H1 (cell line): Measurements from ENCODE around the gene UTS2R. TPM values are rescaled to one million over a fixed set of nuclear protein-coding genes. Genes with fewer than 3 reads are reported as not detected.

Experiments
- CTCF ChIA-PET: fragments of 300-600 bp; sonication (Branson Sonifier 250); formaldehyde crosslinking; loops from one replicate; lab custom pipeline; 2021; ENCODE audit not compliant: partially characterized antibody; lab: Charles Lee
- POLR2A ChIA-PET: fragments of 300-600 bp; sonication (Branson Sonifier 250); formaldehyde crosslinking; loops from one replicate; lab custom pipeline; 2021; ENCODE audit warnings: inconsistent platforms; ENCODE audit not compliant: partially characterized antibody; lab: Charles Lee
- DNase-seq, 2 experiments: peaks; one replicate each; pipeline versions ENCODE4 v3.0.0 to v3.0.0-alpha.2; 2010 to 2022; ENCODE audit warnings: low spot score in 2 of 2, low read depth in 1 of 2, mixed read lengths in 1 of 2
- FAIRE-seq: peaks from 2 replicates; lab custom pipeline; 2011; peaks lifted over from hg19 to GRCh38; lab: Jason Lieb, UNC
- H2AFZ ChIP-seq: 2 replicates; pipeline ENCODE4 v1.8.1; 2012; ENCODE audit warnings: low read length, inconsistent platforms
- H2AK5ac ChIP-seq: 2 replicates; pipeline ENCODE4 v1.6.1; 2013; ENCODE audit warnings: low read depth, low read length
- H2BK120ac ChIP-seq: replicated peaks from 2 replicates; pipeline ENCODE3; 2013; ENCODE audit warnings: low read depth, low read length, inconsistent platforms
- H2BK12ac ChIP-seq: 2 replicates; pipeline ENCODE4 v1.6.1; 2013; ENCODE audit warnings: low read depth, low read length
- H2BK15ac ChIP-seq: 2 replicates; pipeline ENCODE4 v1.6.1; 2013; ENCODE audit warnings: low read length
- H2BK20ac ChIP-seq: 2 replicates; pipeline ENCODE4 v1.6.1; 2013; ENCODE audit warnings: low read length
- H2BK5ac ChIP-seq: 2 replicates; pipeline ENCODE4 v1.6.1; 2013; ENCODE audit warnings: low read depth, low read length
- H3K14ac ChIP-seq: 2 replicates; pipeline ENCODE4 v1.6.1; 2013; ENCODE audit warnings: inconsistent platforms; ENCODE audit not compliant: insufficient read length
- H3K18ac ChIP-seq: 2 replicates; pipeline ENCODE4 v1.6.1; 2013; ENCODE audit warnings: low read length; ENCODE audit errors: extremely low read depth
- H3K23ac ChIP-seq: 2 replicates; pipeline ENCODE4 v1.6.1; 2013; ENCODE audit warnings: inconsistent platforms; ENCODE audit not compliant: insufficient read length
- H3K23me2 ChIP-seq: 2 replicates; pipeline ENCODE4 v1.6.1; 2013; ENCODE audit warnings: low read depth, low read length
- H3K27ac ChIP-seq: 2 replicates; pipeline ENCODE4 v1.6.1; 2011; ENCODE audit warnings: low read depth, low read length, inconsistent platforms
- H3K27me3 ChIP-seq, 4 experiments: replicated peaks in 1 of 4; 1 replicate in 1 of 4; 2 replicates in 3 of 4; pipeline versions ENCODE4 v1.6.1 to v1.8.1; 2011 to 2013; ENCODE audit warnings: low read length in 3 of 4, mild to moderate bottlenecking in 3 of 4, inconsistent platforms in 2 of 4, mixed read lengths in 2 of 4, moderate library complexity in 1 of 4; ENCODE audit not compliant: control insufficient read depth in 3 of 4, insufficient read depth in 3 of 4; ENCODE audit errors: extremely low read depth in 1 of 4
- H3K36me3 ChIP-seq, 4 experiments: 2 replicates each; pipeline versions ENCODE4 v1.6.1 to v1.8.1; 2011 to 2013; ENCODE audit warnings: mild to moderate bottlenecking in 4 of 4, low read length in 3 of 4, moderate library complexity in 2 of 4, control low read depth in 1 of 4, inconsistent platforms in 1 of 4; ENCODE audit not compliant: insufficient read depth in 4 of 4, control insufficient read depth in 2 of 4
- H3K4ac ChIP-seq: replicated peaks from 2 replicates; pipeline ENCODE3; 2013; ENCODE audit warnings: low read length, low read depth, mixed read lengths, inconsistent platforms; ENCODE audit not compliant: insufficient read length
- H3K4me1 ChIP-seq, 4 experiments: replicated peaks in 1 of 4; 1 replicate in 1 of 4; 2 replicates in 3 of 4; pipeline versions ENCODE4 v1.6.1 to v1.8.1; 2011 to 2013; ENCODE audit warnings: low read length in 3 of 4, inconsistent platforms in 2 of 4, mixed read lengths in 1 of 4; ENCODE audit not compliant: insufficient read depth in 4 of 4, control insufficient read depth in 3 of 4
- H3K4me2 ChIP-seq, 2 experiments: 2 replicates each; pipeline versions ENCODE4 v1.6.1 to v1.8.1; 2011 to 2013; ENCODE audit warnings: low read depth in 2 of 2, low read length in 2 of 2, control low read depth in 1 of 2, inconsistent platforms in 1 of 2, mild to moderate bottlenecking in 1 of 2; ENCODE audit not compliant: insufficient read depth in 1 of 2
- H3K4me3 ChIP-seq, 4 experiments: fragments of 200-600, 300-600 bp in 1 of 4; sonication (generic), shearing (Covaris generic), sonication (Bioruptor Twin) in 1 of 4; 2 replicates each; pipeline versions ENCODE4 v1.5.1 to v1.8.1; 2011 to 2016; ENCODE audit warnings: low read length in 4 of 4, low read depth in 3 of 4, control low read depth in 2 of 4, inconsistent platforms in 2 of 4, mild to moderate bottlenecking in 2 of 4, mixed read lengths in 1 of 4, moderate library complexity in 1 of 4; ENCODE audit not compliant: insufficient read depth in 2 of 4; ENCODE audit errors: extremely low read depth in 1 of 4
- H3K56ac ChIP-seq: replicated peaks from 2 replicates; pipeline ENCODE3; 2013; ENCODE audit warnings: low read depth, mild to moderate bottlenecking, mixed read lengths, low read length, inconsistent platforms; ENCODE audit not compliant: insufficient read length
- H3K79me1 ChIP-seq: 2 replicates; pipeline ENCODE4 v1.6.1; 2013; ENCODE audit warnings: low read depth, low read length, control low read depth
- H3K79me2 ChIP-seq, 2 experiments: 2 replicates each; pipeline versions ENCODE4 v1.6.1 to v1.8.1; 2012 to 2013; ENCODE audit warnings: low read length in 2 of 2, mild to moderate bottlenecking in 2 of 2, inconsistent platforms in 1 of 2; ENCODE audit not compliant: insufficient read depth in 2 of 2, control insufficient read depth in 1 of 2
- H3K9ac ChIP-seq, 4 experiments: replicated peaks in 1 of 4; 1 replicate in 1 of 4; 2 replicates in 3 of 4; pipeline versions ENCODE4 v1.6.1 to v1.8.1; 2011 to 2013; ENCODE audit warnings: low read depth in 3 of 4, low read length in 3 of 4, control low read depth in 2 of 4, mild to moderate bottlenecking in 2 of 4, moderate library complexity in 2 of 4, inconsistent platforms in 1 of 4; ENCODE audit errors: extremely low read depth in 1 of 4
- H3K9me3 ChIP-seq, 2 experiments: 2 replicates each; pipeline versions ENCODE4 v1.6.1 to v1.8.1; 2012 to 2013; ENCODE audit warnings: mild to moderate bottlenecking in 2 of 2, moderate library complexity in 2 of 2, control low read depth in 1 of 2, inconsistent platforms in 1 of 2, low read depth in 1 of 2, low read length in 1 of 2, mixed read lengths in 1 of 2; ENCODE audit not compliant: insufficient read depth in 2 of 2
- H4K20me1 ChIP-seq, 2 experiments: replicated peaks in 1 of 2; 2 replicates each; pipeline versions ENCODE3 to v1.8.1; 2011 to 2013; ENCODE audit warnings: inconsistent platforms in 2 of 2, low read length in 2 of 2, mild to moderate bottlenecking in 1 of 2; ENCODE audit not compliant: insufficient read depth in 2 of 2, control insufficient read depth in 1 of 2
- H4K5ac ChIP-seq: 2 replicates; pipeline ENCODE4 v1.6.1; 2013; ENCODE audit warnings: low read length, low read depth, mixed read lengths, inconsistent platforms; ENCODE audit not compliant: insufficient read length
- H4K8ac ChIP-seq: 2 replicates; pipeline ENCODE4 v1.8.0; 2013; ENCODE audit warnings: mild to moderate bottlenecking, moderate library complexity, low read length, inconsistent platforms; ENCODE audit not compliant: insufficient read depth; ENCODE audit errors: extremely low read depth
- H4K91ac ChIP-seq: replicated peaks from 2 replicates; pipeline ENCODE3; 2013; ENCODE audit warnings: low read length, mixed read lengths, inconsistent platforms; ENCODE audit not compliant: insufficient read length
- BRCA1 ChIP-seq: IDR thresholded peaks from 2 replicates; pipeline ENCODE4 v1.6.1; 2012; ENCODE audit warnings: low read depth, low read length, improper control_type of control experiment
- CHD2 ChIP-seq: IDR thresholded peaks from 2 replicates; pipeline ENCODE4 v1.6.1; 2012; ENCODE audit warnings: low read length, improper control_type of control experiment
- CTBP2 ChIP-seq: IDR thresholded peaks from 2 replicates; pipeline ENCODE4 v1.7.0; 2011; ENCODE audit warnings: borderline replicate concordance, mild to moderate bottlenecking, moderate library complexity, mixed read lengths, low read length; ENCODE audit not compliant: insufficient read depth, insufficient read length
- JUN ChIP-seq: IDR thresholded peaks from 2 replicates; pipeline ENCODE4 v1.6.1; 2011; ENCODE audit warnings: low read depth, mild to moderate bottlenecking, improper control_type of control experiment, low read length
- KDM1A ChIP-seq: fragments of 200-600, 300-600 bp; sonication (generic); IDR thresholded peaks from 2 replicates; pipeline ENCODE4 v1.7.1; 2016; ENCODE audit warnings: mild to moderate bottlenecking, low read length, borderline replicate concordance
- MAFK ChIP-seq: IDR thresholded peaks from 2 replicates; pipeline ENCODE4 v1.6.1; 2012; ENCODE audit warnings: low read depth, mild to moderate bottlenecking, improper control_type of control experiment, low read length
- POU5F1 ChIP-seq: IDR thresholded peaks from 2 replicates; pipeline ENCODE4 v1.6.1; 2011; ENCODE audit warnings: low read depth, mild to moderate bottlenecking, low read length, moderate library complexity
- RXRA ChIP-seq: IDR thresholded peaks from 2 replicates; pipeline ENCODE4 v1.6.1; 2011; ENCODE audit warnings: low read depth, mild to moderate bottlenecking, low read length, moderate library complexity; ENCODE audit not compliant: insufficient read depth
- SAP30 ChIP-seq: fragments of 300-600 bp; sonication (generic); IDR thresholded peaks from 2 replicates; pipeline ENCODE4 v1.7.1; 2012; ENCODE audit warnings: low read length, moderate library complexity, mild to moderate bottlenecking, inconsistent platforms; ENCODE audit not compliant: insufficient read depth, insufficient replicate concordance
- SIX5 ChIP-seq: IDR thresholded peaks from 2 replicates; pipeline ENCODE4 v1.6.1; 2011; ENCODE audit warnings: mild to moderate bottlenecking, low read depth, low read length
- SP4 ChIP-seq: IDR thresholded peaks from 2 replicates; pipeline ENCODE4 v1.6.1; 2012; ENCODE audit warnings: low read length, inconsistent platforms
- USF2 ChIP-seq: IDR thresholded peaks from 2 replicates; pipeline ENCODE4 v1.6.1; 2011; ENCODE audit warnings: low read length, improper control_type of control experiment
- WGBS, 2 experiments: shearing (Covaris generic) in 1 of 2; methylation state at CpG; one replicate each; pipeline versions ENCODE4 v1.1.6 to v1.1.7; 2013 to 2015; ENCODE audit warnings: low lambda C conversion rate in 2 of 2, mixed read lengths in 2 of 2, inconsistent platforms in 1 of 2, low coverage in 1 of 2, missing lambda C conversion rate in 1 of 2; ENCODE audit not compliant: insufficient replicate concordance in 2 of 2, insufficient coverage in 1 of 2, insufficient read length in 1 of 2; ENCODE audit errors: extremely low coverage in 1 of 2, missing lambda C conversion rate in 1 of 2; 5-methylcytosine and 5-hydroxymethylcytosine counted together
- polyA plus RNA-seq, 7 experiments: library from polyadenylated mRNA; depleted of rRNA in 3 of 7; stranded (reverse) in 5 of 7; unstranded in 2 of 7; fragments of >200 nt in 5 of 7; fragments of 200-250 nt in 2 of 7; gene quantifications; 1 replicate in 5 of 7; 2 replicates in 1 of 7; 4 replicates in 1 of 7; pipeline versions ENCODE4 v1.2.1 to v1.2.3, GENCODE V29; 2011 to 2013; ENCODE audit warnings: missing spikeins in 2 of 7, mixed read lengths in 2 of 7
- total RNA-seq: library from RNA; stranded (reverse); fragmentation: NEBNext Ultra II Directional; extraction: Animal tissue kit (Norgen Biotek cat#: 25700); gene quantifications from 2 replicates; pipeline ENCODE4 v1.2.1, GENCODE V29; 2021

The UTS2R gene
- total and polyA plus RNA-seq, 2 of the 8 experiments (the other 6 are each of a cell fraction or from before 2014, with no cell fraction given): 0.27 TPM; not detected in 1

DNA sequence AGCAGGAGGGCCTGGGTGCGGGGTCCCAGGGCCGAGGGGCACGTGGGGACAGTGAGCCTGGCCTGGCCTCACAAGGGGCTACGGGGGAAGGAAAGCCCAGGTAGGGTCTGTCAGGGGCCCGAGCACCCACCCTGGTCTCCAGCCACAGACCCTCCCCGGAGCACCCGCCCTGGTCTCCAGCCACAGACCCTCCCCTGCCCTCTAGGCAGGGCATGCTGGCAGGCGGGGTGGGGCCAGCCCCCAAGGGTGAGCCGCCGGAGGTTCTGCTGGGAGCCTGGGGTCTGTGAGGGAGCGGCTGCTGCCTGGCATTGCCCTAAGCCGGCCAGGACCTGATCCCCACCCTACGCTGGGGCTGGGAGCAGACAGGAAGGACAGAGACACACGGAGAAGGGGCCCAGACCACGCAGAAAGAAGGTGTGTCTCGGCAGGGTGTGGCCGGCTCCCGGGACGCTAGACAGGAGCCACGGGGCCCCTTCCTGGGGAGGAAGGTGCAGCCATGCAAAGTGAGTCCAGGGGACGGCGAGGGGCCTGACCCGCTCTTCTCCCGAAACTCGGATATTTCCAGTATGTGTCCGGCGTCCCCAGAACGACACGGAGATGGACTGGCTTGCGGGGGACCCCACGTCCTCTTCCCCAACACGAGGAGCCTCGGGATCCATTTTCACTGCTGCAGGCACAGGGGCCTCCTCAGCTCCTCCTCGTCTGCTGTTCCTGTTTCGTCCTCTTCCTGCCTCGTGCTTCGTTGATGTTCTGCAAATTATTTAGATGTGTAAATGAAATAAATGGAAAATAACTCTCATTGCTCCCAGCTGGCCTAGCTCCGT, 15.5 kb downstream of the UTS2R start:
- Histone ChIP-seq H2BK12ac (no peak overlapping the region), H3K4me2 (no peak overlapping the region), H3K14ac (no peak overlapping the region), H4K5ac (no peak overlapping the region), H3K4ac (no peak overlapping the region), H2BK15ac (no peak overlapping the region), H2AK5ac (no peak overlapping the region), H3K27me3 (no peaks in the 10 kb centered on the region), H3K23me2 (no peaks in the 10 kb centered on the region), H3K9ac (no peak overlapping the region), H4K91ac (no peak overlapping the region), H3K18ac (no peak overlapping the region), H2BK20ac (no peak overlapping the region), H3K79me2 (no peaks in the 10 kb centered on the region), H3K36me3 (0 out of 8 replicates have a peak, but pooled peaks cover 0 to under 1% (median 0%) of the 10 kb centered on the region in 4 experiments), H2BK120ac (no peak overlapping the region), H3K56ac (no peak overlapping the region), H3K9me3 (no peaks in the 10 kb centered on the region), H4K8ac (no peak overlapping the region), H2AFZ (no peak overlapping the region), H2BK5ac (no peak overlapping the region), H4K20me1 (peaks cover 0 to 1% of the 10 kb centered on the region in 2 experiments), H3K79me1 (no peaks in the 10 kb centered on the region), H3K27ac (no peak overlapping the region), H3K23ac (no peak overlapping the region), H3K4me1 (peaks cover 0 to 9% (median 5%) of the 10 kb centered on the region in 4 experiments; a peak in 5 of 7 replicates), H3K4me3 (no peak overlapping the region)
- CTCF ChIA-PET: interaction anchor here (0.8 kb wide), 1 partner anchor 171 kb away, joined by 3 read pairs; no protein-coding TSS in a partner anchor
- FAIRE-seq: no peak
- DNase-seq: no peak
- WGBS, 2 experiments: 89% methylated on average over 35 of the region's 38 CpGs; no CpG with 5 or more reads in 1 of the 2 experiments
- POLR2A ChIA-PET: no interaction called here
- TF ChIP-seq BRCA1 (no peak), RXRA (no peak), SIX5 (no peak), JUN (no peak), CHD2 (no peak), KDM1A (no peak), SAP30 (no peak), POU5F1 (no peak), MAFK (no peak), SP4 (no peak), CTBP2 (no peak), USF2 (no peak)
